Stimulated activated CD4-positive, alpha-beta T cell treated with anti-CD3 and anti-CD28 coated beads, Interleukin-12 subunit alpha, Interleukin-12 subunit beta, amount 100 ng/mL, for 4 hours (primary cell): ENCODE data around the gene TNNI2.

ENCODE experiments used
- DNase-seq: peaks from one replicate; pipeline ENCODE4 v3.0.0-alpha.2; 2020

The TNNI2 gene

DNA sequence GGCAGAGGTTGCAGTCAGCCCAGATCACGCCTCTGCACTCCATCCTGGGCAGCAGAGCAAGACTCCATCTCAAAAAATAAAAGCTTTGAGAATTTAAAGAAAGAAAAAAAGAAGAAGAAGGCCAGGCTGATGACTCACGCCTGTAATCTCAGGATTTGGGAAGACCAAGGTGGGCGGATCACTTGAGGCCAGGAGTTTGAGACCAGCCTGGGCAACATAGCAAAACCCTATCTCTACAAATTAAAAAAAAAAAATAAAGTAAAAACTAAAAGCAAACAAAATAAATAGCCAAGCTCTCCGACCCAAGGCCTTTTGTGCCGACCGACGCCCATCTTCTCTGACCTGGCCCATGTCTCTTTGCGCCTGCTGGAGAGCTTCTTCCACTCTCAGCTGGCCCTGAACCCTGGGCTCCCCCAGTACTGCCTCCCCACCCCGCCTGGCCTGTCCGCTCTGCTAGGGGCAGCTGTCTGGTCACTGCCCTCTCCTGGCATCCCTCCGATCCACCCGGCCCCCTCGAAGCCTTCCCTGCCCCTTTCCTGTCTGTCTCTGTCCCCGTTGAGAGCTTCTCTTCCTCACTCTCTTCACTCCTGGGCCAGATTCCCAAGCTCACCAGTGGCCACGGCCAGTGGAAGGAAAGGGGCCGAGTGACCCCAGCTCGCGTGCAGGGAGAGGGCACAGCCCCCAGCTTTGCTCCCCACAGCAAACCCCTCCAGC, 9.3 kb downstream of the TNNI2 start:
- no peak for DNase-seq

DNA sequence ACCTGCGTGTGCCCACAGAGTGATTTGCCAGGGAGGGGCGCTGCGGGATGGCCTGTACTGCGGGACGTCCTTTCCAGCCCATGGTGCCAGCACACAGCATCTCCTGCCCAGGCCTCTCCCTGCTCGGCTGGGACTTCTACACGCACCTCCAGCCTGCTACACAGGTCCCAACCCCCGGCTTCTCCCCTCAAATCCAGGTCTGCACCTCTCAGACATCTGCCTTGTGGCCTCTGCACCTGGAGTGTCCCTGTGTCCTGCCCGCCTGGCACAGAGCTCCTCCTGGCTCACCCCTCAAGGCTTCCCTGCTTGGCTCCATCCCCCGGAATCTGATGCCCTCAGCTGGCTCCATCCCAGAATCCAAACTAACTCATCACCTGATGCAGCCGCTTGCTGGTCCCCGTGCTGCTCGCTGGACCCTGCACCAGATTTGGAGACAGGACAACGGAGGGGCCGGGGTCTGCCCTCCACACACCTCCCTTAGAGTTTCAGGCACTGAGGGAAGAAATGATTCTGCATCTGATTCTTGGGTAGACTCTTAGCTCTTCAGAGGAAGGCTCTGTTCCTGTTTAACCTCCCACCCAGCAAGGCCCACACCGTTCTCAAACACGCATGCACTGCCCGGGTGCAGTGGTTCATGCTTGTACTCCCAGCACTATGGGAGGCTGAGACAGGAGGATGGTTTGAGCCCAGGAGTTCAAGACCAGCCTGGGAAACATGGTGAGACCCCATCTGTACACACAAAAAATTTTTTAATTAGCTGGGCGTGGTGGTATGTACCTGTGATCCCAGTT, 10.1 kb downstream of the TNNI2 start:
- no peak for DNase-seq

- DNase-seq, result no peak
Observed at GRCh38 chr11:1851468-1852180, 12.8 kb downstream of the TNNI2 start.

GRCh38 chr11:1852271-1852876, 13.6 kb downstream of the TNNI2 start:
- DNase-seq, result no peak

GRCh38 chr11:1852877-1853276, 14.1 kb downstream of the TNNI2 start, which contains the start of gene LSP1:
Gene LSP1 (plus strand): TSS chr11:1853084. CDS start chr11:1853145, 61 bp downstream.
- DNase-seq, result peak; percentile 62

- no peak for DNase-seq
Observed at GRCh38 chr11:1853376-1854131, 14.8 kb downstream of the TNNI2 start.

GRCh38 chr11:1854132-1854948, 15.6 kb downstream of the TNNI2 start:
- no peak for DNase-seq

DNA sequence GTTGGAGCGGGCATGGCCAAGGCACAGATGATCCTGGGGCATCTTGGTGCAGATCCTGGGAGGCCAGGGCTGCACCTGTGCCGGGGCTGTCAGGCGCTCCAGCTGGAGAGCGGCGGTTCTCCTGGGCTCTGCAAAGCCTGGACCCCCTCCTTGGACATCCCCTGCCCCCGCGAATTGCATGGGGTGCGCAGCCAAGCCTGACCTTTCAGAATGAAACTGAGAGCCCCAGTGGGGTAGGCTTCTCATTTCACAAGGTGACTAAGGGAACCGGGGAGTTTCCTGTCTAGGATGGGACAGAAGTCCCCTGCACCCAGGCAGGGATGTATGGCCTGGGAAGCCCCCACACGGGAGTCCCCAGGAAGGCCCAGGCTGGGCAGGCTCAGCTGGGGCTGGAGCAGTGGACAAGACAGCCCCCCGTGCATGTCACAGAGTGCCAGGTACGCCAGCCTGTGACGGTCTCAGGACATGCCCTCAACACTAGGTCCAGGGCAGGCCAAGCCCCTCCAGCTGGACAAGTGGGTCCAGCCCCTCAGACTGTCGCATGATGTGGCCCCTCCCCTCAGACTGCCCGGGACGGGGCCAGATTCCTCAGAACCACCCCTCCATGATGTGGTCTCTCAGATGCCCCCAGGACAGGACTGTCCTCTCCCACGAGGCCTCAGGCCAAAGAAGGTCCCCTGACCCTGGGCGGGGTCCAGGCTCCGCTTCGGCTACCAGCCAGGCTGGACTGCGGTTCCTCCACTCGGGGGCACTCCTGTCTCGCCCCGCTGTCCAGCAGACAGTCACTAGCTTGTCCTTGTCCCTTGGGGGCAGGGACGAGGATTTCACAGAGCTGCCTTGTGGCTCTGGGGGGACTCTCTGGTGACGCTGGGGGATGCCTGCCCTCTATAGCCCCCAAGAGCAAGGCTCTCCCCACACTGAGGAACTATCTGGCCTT, 16.4 kb downstream of the TNNI2 start:
- no peak for DNase-seq

DNA sequence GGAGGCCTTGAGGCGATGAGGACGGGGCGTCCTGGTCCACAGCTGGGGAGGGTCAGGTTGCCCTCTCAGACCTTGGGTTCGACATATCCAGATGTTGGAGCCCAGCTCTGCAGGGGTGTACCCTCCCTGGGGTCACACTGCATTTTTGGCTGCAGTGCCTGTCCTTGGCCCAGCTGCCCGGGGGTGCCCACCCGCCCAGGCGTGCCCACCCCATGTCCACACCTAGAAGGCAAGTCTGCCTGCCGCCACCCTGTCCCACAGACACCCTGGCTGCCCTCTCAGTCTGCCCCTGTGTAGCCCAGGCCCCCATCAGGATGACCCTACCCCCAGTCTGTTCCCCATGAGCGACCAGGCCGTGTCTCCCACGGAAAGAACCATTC, 17.1 kb downstream of the TNNI2 start:
- no peak for DNase-seq

- no peak for DNase-seq
Observed at GRCh38 chr11:1856306-1857005, 17.7 kb downstream of the TNNI2 start.

DNA sequence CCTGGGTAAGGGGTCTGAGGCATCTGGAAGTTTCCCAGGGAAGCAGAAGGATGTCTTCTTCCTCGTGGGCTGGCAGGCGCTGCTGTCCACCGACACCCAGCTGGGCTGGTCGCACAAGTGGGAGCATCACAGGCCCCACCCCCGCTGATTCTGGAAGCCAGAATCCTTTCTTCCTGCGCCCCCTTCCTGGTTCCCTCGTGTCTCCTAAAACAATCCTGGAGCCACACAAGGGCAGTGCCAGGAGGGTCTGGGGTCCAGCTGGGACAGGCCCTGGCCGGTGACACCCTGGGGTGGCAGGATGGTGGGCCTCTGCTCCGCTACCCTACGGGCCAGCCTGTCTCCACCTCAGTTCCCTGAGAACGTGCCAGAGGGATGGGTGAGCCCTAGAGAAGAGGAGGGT, 18.3 kb downstream of the TNNI2 start:
- DNase-seq, result no peak

DNA sequence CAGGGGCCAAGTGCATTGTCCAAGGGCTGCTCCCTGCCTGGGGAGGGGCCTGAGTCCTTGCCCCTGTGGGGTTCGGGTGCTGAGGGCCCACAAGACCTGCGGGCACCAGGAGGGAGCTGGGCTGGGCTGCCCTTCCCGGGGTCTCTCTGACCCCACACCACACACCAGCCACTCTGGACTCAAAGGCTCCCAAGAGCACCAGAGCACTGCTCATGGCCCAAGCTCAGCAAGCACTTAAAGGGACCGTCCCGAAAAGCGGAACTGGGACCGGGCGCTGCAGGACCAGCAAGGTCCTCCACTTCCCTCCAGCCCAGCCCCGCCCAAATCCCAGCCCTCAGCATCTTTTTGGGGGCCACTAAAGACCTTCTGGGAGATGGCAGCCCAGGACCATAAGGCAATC, 19.4 kb downstream of the TNNI2 start:
- DNase-seq, result no peak

- DNase-seq, result no peak
Observed at GRCh38 chr11:1858576-1858975, 19.8 kb downstream of the TNNI2 start.

- DNase-seq, result no peak
Observed at GRCh38 chr11:1859004-1859403, 20.2 kb downstream of the TNNI2 start.

DNA sequence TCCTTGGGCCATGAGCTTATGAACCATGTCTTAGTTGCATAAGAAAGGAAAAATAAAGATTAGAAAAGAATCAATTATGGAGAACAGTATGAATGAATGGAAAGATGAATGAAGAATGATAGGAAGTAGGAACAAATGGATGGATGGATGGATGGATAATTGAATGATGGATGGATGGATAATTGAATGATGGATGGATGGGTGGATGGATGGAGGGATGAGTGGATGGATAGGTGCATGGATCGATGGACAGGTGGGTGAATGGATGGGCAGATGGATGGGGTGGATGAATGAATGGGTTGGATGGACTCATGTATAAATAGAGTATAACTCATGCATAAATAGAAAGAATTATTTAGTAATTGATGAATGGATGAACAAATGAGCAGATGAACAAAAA, 21.3 kb downstream of the TNNI2 start:
- DNase-seq, result no peak

- no peak for DNase-seq
Observed at GRCh38 chr11:1861435-1862411, 22.9 kb downstream of the TNNI2 start.

DNA sequence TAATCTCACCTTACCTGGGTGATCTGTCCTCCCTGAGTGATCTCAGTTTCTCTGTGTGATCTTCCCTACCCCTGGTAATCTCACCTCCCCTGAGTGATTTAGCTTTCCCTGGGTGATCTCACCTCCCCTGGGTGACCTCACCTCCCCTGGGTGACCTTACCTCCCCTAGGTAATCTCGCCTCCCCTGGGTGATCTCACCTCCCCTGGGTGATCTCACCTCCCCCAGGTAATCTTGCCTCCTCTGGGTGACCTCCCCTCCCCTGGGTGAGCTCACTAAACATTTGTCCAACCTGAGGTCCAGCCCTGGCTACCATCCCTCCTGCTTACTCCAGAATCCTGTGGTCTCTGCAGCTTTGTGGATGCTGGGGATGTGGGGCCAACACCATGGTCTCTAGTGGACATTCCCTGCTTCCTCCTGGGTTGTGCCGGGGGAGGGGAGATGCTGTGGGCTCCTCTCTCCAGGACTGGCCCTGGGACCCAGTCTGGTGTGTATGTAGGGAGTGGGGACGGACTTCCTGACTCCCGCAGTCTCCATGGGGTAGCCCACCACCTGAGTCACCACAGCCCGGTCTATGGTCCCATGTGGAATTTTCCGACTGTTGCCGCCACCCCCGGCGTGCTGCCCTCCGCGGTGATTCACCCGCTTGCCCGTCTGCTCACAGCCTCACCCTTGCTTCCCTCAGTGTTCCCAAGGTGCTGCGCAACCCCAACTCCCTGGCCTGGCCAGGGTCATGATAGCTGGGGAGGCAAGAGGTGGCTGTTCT, 24.0 kb downstream of the TNNI2 start:
- no peak for DNase-seq
